ENCODE measurements around the gene SAPCD2. TPM values are rescaled to one million over a fixed set of nuclear protein-coding genes. Genes with fewer than 3 reads are reported as not detected.

SAPCD2 gene
- total RNA-seq, 1 donor from 2014 or later: 1.0 TPM

DNA sequence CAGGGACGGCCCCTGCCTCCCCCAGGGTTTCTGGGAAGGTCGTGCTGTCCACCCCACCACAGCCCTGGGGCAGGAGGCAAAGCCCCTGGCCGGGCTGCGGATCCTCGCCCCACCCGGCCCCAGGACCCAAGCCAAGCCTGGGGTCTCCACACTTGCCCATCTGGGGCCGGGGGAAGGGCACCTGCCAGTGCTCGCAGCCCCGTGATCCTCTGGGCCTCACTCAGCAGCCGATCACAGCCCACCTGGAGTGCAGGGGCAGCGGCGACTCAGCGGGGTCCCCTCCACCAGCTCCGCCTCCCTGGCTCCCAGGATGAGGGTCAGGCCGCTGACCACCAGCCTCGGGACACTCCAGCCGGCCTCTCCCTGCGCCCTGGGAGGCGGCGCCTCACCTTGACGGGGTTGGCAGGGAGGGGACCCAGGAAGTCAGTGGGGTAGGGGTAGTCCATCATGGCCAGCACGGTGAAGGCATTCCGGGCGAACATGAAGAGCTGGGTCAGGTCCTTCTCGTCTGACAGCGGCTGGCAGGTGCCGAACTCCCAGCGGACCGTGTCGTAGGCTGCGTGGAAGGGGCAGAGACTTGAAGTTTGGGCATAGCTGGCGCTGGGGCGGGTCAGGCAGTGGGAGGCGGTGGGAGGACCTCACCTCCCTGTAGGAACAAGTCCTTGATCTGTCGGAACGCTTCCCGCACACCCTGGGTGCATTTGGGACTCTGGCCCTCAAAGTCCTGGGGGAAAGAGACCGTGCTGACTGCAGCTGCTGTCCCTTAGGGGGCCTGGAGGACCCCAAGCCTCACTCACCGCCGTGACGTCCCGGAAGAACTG, 42.4 kb upstream of the SAPCD2 start:
- Mint-ChIP-seq H3K36me3 (ENCODE audit: low read depth, unreplicated experiment) (no peaks in the 10 kb centered on the region), H3K9me3 (ENCODE audit: unreplicated experiment) (no peaks in the 10 kb centered on the region), H3K4me3 (ENCODE audit: unreplicated experiment) (no peak overlapping the region), H3K4me1 (ENCODE audit: unreplicated experiment) (no peaks in the 10 kb centered on the region), H3K27ac (ENCODE audit: unreplicated experiment) (no peak overlapping the region), H3K27me3 (ENCODE audit: unreplicated experiment) (peaks cover 10% of the 10 kb centered on the region)
- no peak for DNase-seq (ENCODE audit: low spot score)
- TF ChIP-seq, protein P1, sequence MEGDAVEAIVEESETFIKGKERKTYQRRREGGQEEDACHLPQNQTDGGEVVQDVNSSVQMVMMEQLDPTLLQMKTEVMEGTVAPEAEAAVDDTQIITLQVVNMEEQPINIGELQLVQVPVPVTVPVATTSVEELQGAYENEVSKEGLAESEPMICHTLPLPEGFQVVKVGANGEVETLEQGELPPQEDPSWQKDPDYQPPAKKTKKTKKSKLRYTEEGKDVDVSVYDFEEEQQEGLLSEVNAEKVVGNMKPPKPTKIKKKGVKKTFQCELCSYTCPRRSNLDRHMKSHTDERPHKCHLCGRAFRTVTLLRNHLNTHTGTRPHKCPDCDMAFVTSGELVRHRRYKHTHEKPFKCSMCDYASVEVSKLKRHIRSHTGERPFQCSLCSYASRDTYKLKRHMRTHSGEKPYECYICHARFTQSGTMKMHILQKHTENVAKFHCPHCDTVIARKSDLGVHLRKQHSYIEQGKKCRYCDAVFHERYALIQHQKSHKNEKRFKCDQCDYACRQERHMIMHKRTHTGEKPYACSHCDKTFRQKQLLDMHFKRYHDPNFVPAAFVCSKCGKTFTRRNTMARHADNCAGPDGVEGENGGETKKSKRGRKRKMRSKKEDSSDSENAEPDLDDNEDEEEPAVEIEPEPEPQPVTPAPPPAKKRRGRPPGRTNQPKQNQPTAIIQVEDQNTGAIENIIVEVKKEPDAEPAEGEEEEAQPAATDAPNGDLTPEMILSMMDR (IDR thresholded peaks at IDR 0.05; ENCODE audit: unreplicated experiment): no peak

GRCh38 chr9:137111788-137112563, 41.6 kb upstream of the SAPCD2 start:
- no peaks in the 10 kb centered on the region for H3K9me3 Mint-ChIP-seq (ENCODE audit: unreplicated experiment)
- no peak for DNase-seq (ENCODE audit: low spot score)
- H3K27ac Mint-ChIP-seq (ENCODE audit: unreplicated experiment): no peak overlapping the region
- no peak overlapping the region for H3K4me3 Mint-ChIP-seq (ENCODE audit: unreplicated experiment)
- TF ChIP-seq, protein P1 (IDR thresholded peaks at IDR 0.05; ENCODE audit: unreplicated experiment): no peak
- H3K27me3 Mint-ChIP-seq (ENCODE audit: unreplicated experiment): peaks cover 8% of the 10 kb centered on the region
- H3K4me1 Mint-ChIP-seq (ENCODE audit: unreplicated experiment): no peaks in the 10 kb centered on the region
- no peaks in the 10 kb centered on the region for H3K36me3 Mint-ChIP-seq (ENCODE audit: low read depth, unreplicated experiment)

DNA sequence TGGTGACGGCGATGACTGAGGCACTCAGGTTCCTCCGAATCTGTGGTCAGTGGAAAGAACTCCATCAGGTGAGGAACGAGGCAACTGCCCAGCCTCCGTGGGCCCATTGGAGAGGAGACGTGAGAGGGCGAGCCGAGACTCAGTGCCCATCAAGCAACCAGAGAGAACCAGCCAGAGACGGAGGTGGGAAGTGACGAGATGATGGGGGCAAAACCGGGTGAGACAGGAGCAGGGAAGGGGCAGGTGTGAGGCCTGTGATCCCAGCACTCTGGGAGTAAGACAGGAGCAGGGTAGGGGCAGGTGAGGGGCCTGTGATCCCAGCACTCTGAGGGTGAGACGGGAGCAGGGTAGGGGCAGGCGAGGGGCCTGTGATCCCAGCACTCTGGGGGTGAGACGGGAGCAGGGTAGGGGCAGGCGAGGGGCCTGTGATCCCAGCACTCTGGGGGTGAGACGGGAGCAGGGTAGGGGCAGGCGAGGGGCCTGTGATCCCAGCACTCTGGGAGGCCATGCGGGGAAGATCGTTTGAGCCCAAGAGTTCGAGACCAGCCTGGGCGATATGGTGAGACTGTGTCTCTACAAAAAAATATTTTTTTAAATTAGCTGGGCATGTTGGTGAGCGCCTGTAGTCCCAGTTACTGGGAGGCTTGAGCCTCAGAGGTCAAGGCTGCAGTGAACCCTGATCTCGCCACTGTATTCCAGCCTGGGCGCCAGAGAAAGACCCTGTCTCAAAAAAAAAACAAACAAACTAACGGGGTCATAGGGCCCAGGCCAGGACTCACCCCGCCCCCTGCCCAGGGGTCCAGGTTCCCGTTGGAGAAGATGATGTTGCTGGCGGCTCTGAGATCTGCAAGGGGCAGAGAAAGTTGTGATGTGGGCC, 40.8 kb upstream of the SAPCD2 start:
- Mint-ChIP-seq H3K4me1 (ENCODE audit: unreplicated experiment) (no peaks in the 10 kb centered on the region), H3K9me3 (ENCODE audit: unreplicated experiment) (no peaks in the 10 kb centered on the region), H3K36me3 (ENCODE audit: low read depth, unreplicated experiment) (no peaks in the 10 kb centered on the region), H3K4me3 (ENCODE audit: unreplicated experiment) (no peak overlapping the region), H3K27ac (ENCODE audit: unreplicated experiment) (no peak overlapping the region), H3K27me3 (ENCODE audit: unreplicated experiment) (peaks cover 3% of the 10 kb centered on the region)
- TF ChIP-seq, protein P1 (IDR thresholded peaks at IDR 0.05; ENCODE audit: unreplicated experiment): no peak
- DNase-seq (ENCODE audit: low spot score): no peak

GRCh38 chr9:137110147-137110910, 40.0 kb upstream of the SAPCD2 start:
- H3K4me1 Mint-ChIP-seq (ENCODE audit: unreplicated experiment): no peaks in the 10 kb centered on the region
- H3K36me3 Mint-ChIP-seq (ENCODE audit: low read depth, unreplicated experiment): no peaks in the 10 kb centered on the region
- H3K27ac Mint-ChIP-seq (ENCODE audit: unreplicated experiment): no peak overlapping the region
- H3K9me3 Mint-ChIP-seq (ENCODE audit: unreplicated experiment): no peaks in the 10 kb centered on the region
- no peak for DNase-seq (ENCODE audit: low spot score)
- TF ChIP-seq, protein P1 (IDR thresholded peaks at IDR 0.05; ENCODE audit: unreplicated experiment): no peak
- peaks cover 7% of the 10 kb centered on the region for H3K27me3 Mint-ChIP-seq (ENCODE audit: unreplicated experiment)
- H3K4me3 Mint-ChIP-seq (ENCODE audit: unreplicated experiment): no peak overlapping the region

All from endothelial cell (in vitro differentiated cells).